Natural killer cell (primary cell): ENCODE measurements around the gene MSANTD7. TPM values are rescaled to one million over a fixed set of nuclear protein-coding genes. Genes with fewer than 3 reads are reported as not detected.

ENCODE experiments used
- ATAC-seq, 3 donors: fragments of 150-1000 bp in 2 of 3; fragments of 200-7000 bp in 1 of 3; cut with Tn5 transposase; 1 replicate in 1 of 3; 2 replicates in 2 of 3; pipeline ENCODE4 v1.10.0; 2021; ENCODE audit warnings: mild to moderate bottlenecking in 2 of 3, moderate library complexity in 2 of 3
- DNase-seq, 2 donors: peaks; one replicate each; pipeline versions ENCODE4 v3.0.0 to v3.0.0-alpha.2; 2013 to 2021; ENCODE audit warnings: mixed read lengths in 1 of 2
- H3K27ac ChIP-seq: one replicate; pipeline ENCODE4 v1.5.1; 2013; ENCODE audit warnings: mild to moderate bottlenecking, low read length
- H3K27me3 ChIP-seq: one replicate; pipeline ENCODE4 v1.6.1; 2013; ENCODE audit warnings: low read length; ENCODE audit not compliant: control insufficient read depth, insufficient read depth
- H3K36me3 ChIP-seq: one replicate; pipeline ENCODE4 v1.6.1; 2013; ENCODE audit warnings: low read length; ENCODE audit not compliant: control insufficient read depth, insufficient read depth
- H3K4me1 ChIP-seq: one replicate; pipeline ENCODE4 v1.6.1; 2013; ENCODE audit warnings: low read length; ENCODE audit not compliant: control insufficient read depth, insufficient read depth
- H3K4me3 ChIP-seq: one replicate; pipeline ENCODE4 v1.5.1; 2013; ENCODE audit warnings: low read length
- H3K9me3 ChIP-seq: one replicate; pipeline ENCODE4 v1.6.1; 2013; ENCODE audit warnings: low read length; ENCODE audit not compliant: control insufficient read depth, insufficient read depth
- H3K27ac Mint-ChIP-seq, 2 donors: one replicate each; pipeline ENCODE4 v1.8.0; 2022; ENCODE audit warnings: mild to moderate bottlenecking in 2 of 2, mixed read lengths in 2 of 2, moderate library complexity in 1 of 2
- H3K27me3 Mint-ChIP-seq, 2 donors: one replicate each; pipeline ENCODE4 v1.8.0; 2022; ENCODE audit warnings: low read depth in 2 of 2, mixed read lengths in 2 of 2
- H3K36me3 Mint-ChIP-seq: one replicate; pipeline ENCODE4 v1.8.0; 2022; ENCODE audit warnings: mixed read lengths
- H3K4me1 Mint-ChIP-seq, 2 donors: one replicate each; pipeline ENCODE4 v1.8.0; 2022; ENCODE audit warnings: mixed read lengths in 2 of 2
- H3K4me3 Mint-ChIP-seq: one replicate; pipeline ENCODE4 v1.8.0; 2022; ENCODE audit warnings: mild to moderate bottlenecking, moderate library complexity, mixed read lengths
- H3K9me3 Mint-ChIP-seq, 2 donors: one replicate each; pipeline ENCODE4 v1.8.0; 2022; ENCODE audit warnings: mixed read lengths in 2 of 2
- CTCF ChIP-seq: fragments of 200-600 bp; IDR thresholded peaks from one replicate; pipeline ENCODE4 v1.8.0; 2022; ENCODE audit warnings: antibody characterized with exemption
- WGBS: methylation state at CpG from one replicate; pipeline ENCODE4 v1.1.7; 2013; ENCODE audit warnings: missing lambda C conversion rate; ENCODE audit not compliant: insufficient coverage; 5-methylcytosine and 5-hydroxymethylcytosine counted together
- intact Hi-C: fragments of 100-400 bp; cut with micrococcal nuclease; formaldehyde crosslinking; loops from one replicate; pipeline ENCODE4 v1.14.2; 2022
- total RNA-seq, 4 donors: library from RNA; stranded (reverse); fragments of 120-200 nt in 1 of 4; gene quantifications; one replicate each; pipeline versions ENCODE4 v1.2.3 to v1.2.4, GENCODE V29; 2013 to 2022

MSANTD7 gene
- total RNA-seq, 3 donors from 2014 or later (not counting 1 experiment from before 2014, with no cell fraction given), result 19.6 to 25.1 (median 24.0) TPM

GRCh38 chr10:14880229-14880628 lies 42.1 kb downstream of the MSANTD7 start:
- TF ChIP-seq CTCF, result no peak
- H3K4me3 ChIP-seq, result no peak overlapping the region
- intact Hi-C loops, result no loop called here
- Mint-ChIP-seq H3K36me3 (no peaks in the 10 kb centered on the region), H3K4me1 (peaks cover 26 to 28% of the 10 kb centered on the region in 2 donors), H3K4me3 (peak overlapping the region; percentile 92), H3K27ac (peak overlapping the region in 1 of 2 donors; percentile 88), H3K9me3 (no peaks in the 10 kb centered on the region), H3K27me3 (no peaks in the 10 kb centered on the region)
- no peaks in the 10 kb centered on the region for H3K27me3 ChIP-seq
- peaks cover 15% of the 10 kb centered on the region for H3K4me1 ChIP-seq
- no peaks in the 10 kb centered on the region for H3K9me3 ChIP-seq
- DNase-seq (no peak), ATAC-seq (no peak)
- 88% methylated on average over 6 of the region's 7 CpGs for WGBS
- no peak overlapping the region for H3K27ac ChIP-seq
- no peaks in the 10 kb centered on the region for H3K36me3 ChIP-seq

GRCh38 chr10:14884082-14884481 lies 46.0 kb downstream of the MSANTD7 start:
- H3K4me1 ChIP-seq, result peaks cover 4% of the 10 kb centered on the region
- Mint-ChIP-seq H3K9me3 (no peaks in the 10 kb centered on the region), H3K4me3 (no peak overlapping the region), H3K4me1 (peaks cover 9 to 14% of the 10 kb centered on the region in 2 donors), H3K27me3 (no peaks in the 10 kb centered on the region), H3K36me3 (no peaks in the 10 kb centered on the region), H3K27ac (no peak overlapping the region)
- no peak overlapping the region for H3K4me3 ChIP-seq
- no peaks in the 10 kb centered on the region for H3K36me3 ChIP-seq
- no peak for TF ChIP-seq CTCF
- WGBS, result 97% methylated on average over 3 of the region's 3 CpGs
- H3K9me3 ChIP-seq, result no peaks in the 10 kb centered on the region
- DNase-seq (no peak), ATAC-seq (no peak)
- H3K27ac ChIP-seq, result no peak overlapping the region
- intact Hi-C loops, result no loop called here
- H3K27me3 ChIP-seq, result no peaks in the 10 kb centered on the region

Other genes with a start within 250 kb of the MSANTD7 start
- 100 to 1,000 TPM; 165 to 226 (median 224) TPM for gene FAM107B, start 63.4 kb upstream of the MSANTD7 start, total RNA-seq
- gene CDNF, start 269 bp upstream of the MSANTD7 start, total RNA-seq, result 1 to 10 TPM; 1.8 to 2.2 (median 1.9) TPM
- 10 to 100 TPM; 18.9 to 25.6 (median 24.5) TPM for gene HSPA14, start within 50 bp of the MSANTD7 start, total RNA-seq
- 1 to 10 TPM; 3.8 to 5.4 (median 5.2) TPM for gene SUV39H2, start 40.6 kb downstream of the MSANTD7 start, total RNA-seq
- 10 to 100 TPM; 21.7 to 31.3 (median 22.3) TPM for gene DCLRE1C, start 115.8 kb downstream of the MSANTD7 start, total RNA-seq
- not detected for gene MEIG1, start 121.1 kb downstream of the MSANTD7 start, total RNA-seq
- not detected for gene OLAH, start 205.6 kb downstream of the MSANTD7 start, total RNA-seq